ENCODE results near the gene PWWP2B. TPM values are rescaled to one million over a fixed set of nuclear protein-coding genes. Genes with fewer than 3 reads are reported as not detected.

PWWP2B gene
- total RNA-seq, 1 experiment from 2014 or later, result 51.6 TPM

DNA sequence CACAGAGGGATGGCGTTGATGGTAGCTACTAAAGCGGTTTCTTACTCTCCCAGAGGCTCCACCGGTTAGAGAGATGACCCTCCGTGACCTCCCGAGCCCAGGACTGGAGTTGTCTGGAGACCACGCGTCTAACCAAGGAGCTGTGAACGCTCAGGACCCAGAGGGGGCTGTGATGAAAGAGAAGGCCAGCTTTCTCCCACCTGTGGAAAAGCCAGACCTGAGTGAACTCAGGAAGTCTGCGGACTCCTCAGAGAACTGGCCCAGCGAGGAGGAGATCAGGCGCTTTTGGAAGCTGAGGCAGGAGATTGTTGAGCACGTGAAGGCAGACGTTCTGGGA lies 49.1 kb upstream of the PWWP2B start:
- Histone ChIP-seq H3K4me1 (ENCODE audit: control insufficient read depth, insufficient read depth, low read length) (no peaks in the 10 kb centered on the region), H3K27ac (ENCODE audit: low read length) (no peak overlapping the region), H3K27me3 (ENCODE audit: control insufficient read depth, insufficient read depth, low read length) (no peaks in the 10 kb centered on the region), H3K4me3 (ENCODE audit: low read depth in 2 of 2, low read length in 2 of 2) (no peak overlapping the region), H3K36me3 (ENCODE audit: control insufficient read depth, insufficient read depth, low read length) (no peaks in the 10 kb centered on the region), H3K9me3 (ENCODE audit: control insufficient read depth, insufficient read depth, low read depth, low read length) (no peaks in the 10 kb centered on the region)
- TF ChIP-seq SIN3A (IDR thresholded peaks at IDR 0.05; ENCODE audit: borderline replicate concordance, insufficient read depth, low read depth, low read length), result no peak
- TF ChIP-seq, protein P1, sequence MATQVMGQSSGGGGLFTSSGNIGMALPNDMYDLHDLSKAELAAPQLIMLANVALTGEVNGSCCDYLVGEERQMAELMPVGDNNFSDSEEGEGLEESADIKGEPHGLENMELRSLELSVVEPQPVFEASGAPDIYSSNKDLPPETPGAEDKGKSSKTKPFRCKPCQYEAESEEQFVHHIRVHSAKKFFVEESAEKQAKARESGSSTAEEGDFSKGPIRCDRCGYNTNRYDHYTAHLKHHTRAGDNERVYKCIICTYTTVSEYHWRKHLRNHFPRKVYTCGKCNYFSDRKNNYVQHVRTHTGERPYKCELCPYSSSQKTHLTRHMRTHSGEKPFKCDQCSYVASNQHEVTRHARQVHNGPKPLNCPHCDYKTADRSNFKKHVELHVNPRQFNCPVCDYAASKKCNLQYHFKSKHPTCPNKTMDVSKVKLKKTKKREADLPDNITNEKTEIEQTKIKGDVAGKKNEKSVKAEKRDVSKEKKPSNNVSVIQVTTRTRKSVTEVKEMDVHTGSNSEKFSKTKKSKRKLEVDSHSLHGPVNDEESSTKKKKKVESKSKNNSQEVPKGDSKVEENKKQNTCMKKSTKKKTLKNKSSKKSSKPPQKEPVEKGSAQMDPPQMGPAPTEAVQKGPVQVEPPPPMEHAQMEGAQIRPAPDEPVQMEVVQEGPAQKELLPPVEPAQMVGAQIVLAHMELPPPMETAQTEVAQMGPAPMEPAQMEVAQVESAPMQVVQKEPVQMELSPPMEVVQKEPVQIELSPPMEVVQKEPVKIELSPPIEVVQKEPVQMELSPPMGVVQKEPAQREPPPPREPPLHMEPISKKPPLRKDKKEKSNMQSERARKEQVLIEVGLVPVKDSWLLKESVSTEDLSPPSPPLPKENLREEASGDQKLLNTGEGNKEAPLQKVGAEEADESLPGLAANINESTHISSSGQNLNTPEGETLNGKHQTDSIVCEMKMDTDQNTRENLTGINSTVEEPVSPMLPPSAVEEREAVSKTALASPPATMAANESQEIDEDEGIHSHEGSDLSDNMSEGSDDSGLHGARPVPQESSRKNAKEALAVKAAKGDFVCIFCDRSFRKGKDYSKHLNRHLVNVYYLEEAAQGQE (IDR thresholded peaks at IDR 0.05; ENCODE audit: insufficient read depth in 1 of 2, low read depth in 2 of 2, low read length in 1 of 2), result no peak
- TF ChIP-seq POLR2AphosphoS5 (IDR thresholded peaks at IDR 0.05; ENCODE audit: low read depth, low read length), result no peak
- no peak for TF ChIP-seq TCF7L2 (IDR thresholded peaks at IDR 0.05; ENCODE audit: low read depth, low read length)
- TF ChIP-seq CTCF (IDR thresholded peaks at IDR 0.05), result no peak
- in situ Hi-C loops (cut with HindIII; ENCODE audit: low pct_unique_long_range_greater_than_20kb, low sequenced_read_pairs) (no loop called here), intact Hi-C loops (cut with micrococcal nuclease; ENCODE audit: unreplicated experiment) (no loop called here)
- DNase-seq (ENCODE audit: low read depth, low spot score) (no peak), ATAC-seq (no peak)
- POLR2A ChIA-PET, result no interaction called here
- CTCF ChIA-PET, result interaction anchor here (0.7 kb wide), 1 partner anchor 178 kb away, joined by 11 read pairs; no protein-coding TSS in a partner anchor
- no TSS peak for BruUV-seq (replicated peaks)

DNA sequence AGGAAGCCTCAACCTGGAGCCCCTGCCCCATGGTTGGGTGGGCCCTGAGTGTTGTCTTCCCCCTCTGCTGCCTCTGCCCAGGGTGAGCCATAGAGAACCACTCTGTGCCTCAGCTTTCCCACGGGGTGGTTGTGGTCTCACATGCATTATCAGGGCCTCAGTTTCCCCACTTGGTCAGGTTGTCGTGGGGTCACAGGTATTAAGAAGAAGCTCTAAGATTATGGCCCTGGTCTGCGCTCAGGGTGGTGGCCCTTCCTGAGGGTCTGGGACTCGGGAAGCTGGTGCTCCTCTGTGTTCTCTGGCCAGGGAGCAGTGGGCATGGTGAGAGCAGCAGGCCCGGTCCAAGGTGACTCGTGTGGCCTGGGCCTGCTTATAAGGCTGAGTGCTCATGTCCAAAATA lies 47.2 kb upstream of the PWWP2B start:
- intact Hi-C loops (cut with micrococcal nuclease; ENCODE audit: unreplicated experiment), result no loop called here
- in situ Hi-C loops (cut with HindIII; ENCODE audit: low pct_unique_long_range_greater_than_20kb, low sequenced_read_pairs), result no loop called here
- TF ChIP-seq CTCF (IDR thresholded peaks at IDR 0.05) (no peak), POLR2AphosphoS5 (IDR thresholded peaks at IDR 0.05; ENCODE audit: low read depth, low read length) (no peak), SIN3A (IDR thresholded peaks at IDR 0.05; ENCODE audit: borderline replicate concordance, insufficient read depth, low read depth, low read length) (no peak), TCF7L2 (IDR thresholded peaks at IDR 0.05; ENCODE audit: low read depth, low read length) (no peak)
- TF ChIP-seq, protein P1 (IDR thresholded peaks at IDR 0.05; ENCODE audit: insufficient read depth in 1 of 2, low read depth in 2 of 2, low read length in 1 of 2), result no peak

More for the DNA sequence above, 47.2 kb upstream of the PWWP2B start:
- Histone ChIP-seq H3K4me3 (ENCODE audit: low read depth in 2 of 2, low read length in 2 of 2) (no peak overlapping the region), H3K27ac (ENCODE audit: low read length) (no peak overlapping the region), H3K27me3 (ENCODE audit: control insufficient read depth, insufficient read depth, low read length) (no peaks in the 10 kb centered on the region), H3K9me3 (ENCODE audit: control insufficient read depth, insufficient read depth, low read depth, low read length) (no peaks in the 10 kb centered on the region), H3K36me3 (ENCODE audit: control insufficient read depth, insufficient read depth, low read length) (no peaks in the 10 kb centered on the region), H3K4me1 (ENCODE audit: control insufficient read depth, insufficient read depth, low read length) (no peaks in the 10 kb centered on the region)
- ATAC-seq (no peak), DNase-seq (ENCODE audit: low read depth, low spot score) (no peak)
- BruUV-seq (replicated peaks), result no TSS peak
- CTCF ChIA-PET, result no interaction called here
- POLR2A ChIA-PET, result no interaction called here

Data from Panc1 (cell line).